BLaER1 treated with 17β-estradiol and CSF1 and Interleukin-3, amounts not matched to agents 10 nM and 100 nM (cell line): ENCODE results near the gene OXER1.

Experiments
- H3K27ac ChIP-seq, 11 experiments: shearing (Covaris generic); formaldehyde crosslinking; 2 replicates each; pipeline ENCODE4 v1.8.1; 2022
- H3K27me3 ChIP-seq, 11 experiments: shearing (Covaris generic); formaldehyde crosslinking; 2 replicates each; pipeline ENCODE4 v1.8.1; 2022
- H3K36me3 ChIP-seq, 11 experiments: shearing (Covaris generic); formaldehyde crosslinking; 2 replicates each; pipeline ENCODE4 v1.8.1; 2022
- H3K4me1 ChIP-seq, 10 experiments: shearing (Covaris generic); formaldehyde crosslinking; 2 replicates each; pipeline ENCODE4 v1.8.1; 2022
- H3K4me2 ChIP-seq, 11 experiments: shearing (Covaris generic); formaldehyde crosslinking; 2 replicates each; pipeline ENCODE4 v1.8.1; 2022
- H3K4me3 ChIP-seq, 10 experiments: shearing (Covaris generic); formaldehyde crosslinking; 2 replicates each; pipeline ENCODE4 v1.8.1; 2022
- H3K9ac ChIP-seq, 11 experiments: shearing (Covaris generic); formaldehyde crosslinking; 2 replicates each; pipeline ENCODE4 v1.8.1; 2022
- H3K9me3 ChIP-seq, 11 experiments: shearing (Covaris generic); formaldehyde crosslinking; replicated peaks in 1 of 11; 2 replicates each; pipeline ENCODE4 v1.8.1; 2022
- H4K20me1 ChIP-seq, 11 experiments: shearing (Covaris generic); formaldehyde crosslinking; 2 replicates each; pipeline ENCODE4 v1.8.1; 2022
- Cebpa-rat ChIP-seq, 11 experiments: shearing (Covaris generic); IDR thresholded peaks; 2 replicates each; pipeline ENCODE4 v1.8.1; 2022

Gene OXER1

DNA sequence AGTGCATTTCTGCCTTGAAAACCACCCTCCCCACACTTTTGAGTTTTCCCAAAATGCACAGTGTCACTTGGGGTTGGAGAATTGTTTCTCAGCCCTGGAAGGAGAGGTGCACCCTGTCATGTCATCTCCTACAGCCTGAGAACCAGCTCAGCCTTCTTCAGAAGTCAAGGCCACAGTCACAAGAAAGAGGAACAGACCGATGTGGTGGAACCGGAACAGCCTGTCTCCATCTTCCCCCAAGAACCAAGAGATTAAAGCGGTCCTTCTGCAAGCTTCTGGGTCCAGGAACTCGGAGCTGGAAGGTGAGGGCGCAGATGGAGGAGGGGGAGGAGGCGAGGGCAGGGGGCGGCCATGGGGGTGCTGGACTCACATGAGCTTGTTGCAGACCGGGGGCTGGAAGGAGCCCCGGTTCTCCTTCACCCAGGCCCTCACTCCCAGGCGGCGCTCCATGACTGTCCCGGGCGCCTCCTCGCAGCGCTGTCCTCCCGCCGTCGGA is 28.2 kb upstream of the OXER1 start:
- peak overlapping the region; percentile 78 to 96 (median 92) for H3K4me2 ChIP-seq

DNA sequence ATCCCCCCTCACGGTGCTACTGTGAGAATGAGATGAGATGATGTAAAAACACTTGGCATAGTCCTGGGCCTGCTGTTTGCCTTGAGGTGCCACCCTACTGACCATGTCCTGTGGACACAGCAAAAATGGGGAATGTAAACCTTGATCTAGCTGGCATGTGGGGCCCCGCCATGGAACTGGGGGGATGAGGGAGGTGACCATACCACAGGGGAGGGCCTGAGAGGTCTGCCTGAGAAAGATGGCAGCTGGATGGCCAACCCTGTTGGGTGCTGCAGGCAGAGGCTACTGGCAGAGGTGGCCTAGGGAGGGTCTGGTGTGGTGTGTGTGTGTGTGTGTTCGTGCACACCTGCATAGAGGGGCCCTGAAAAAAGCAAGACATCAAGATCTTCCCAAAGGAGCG is 27.7 kb upstream of the OXER1 start:
- Histone ChIP-seq H3K9ac (peak overlapping the region in 2 of 11 experiments; percentile 72 to 78; a peak in 2 of 22 replicates), H4K20me1 (peaks cover 0 to 4% (median 0%) of the 10 kb centered on the region in 11 experiments; a peak in 1 of 22 replicates), H3K27me3 (peaks cover 41 to 55% (median 49%) of the 10 kb centered on the region in 11 experiments), H3K36me3 (no peaks in the 10 kb centered on the region), H3K4me2 (peak overlapping the region; percentile 78 to 96 (median 92); a peak in 20 of 22 replicates), H3K27ac (peak overlapping the region in 1 of 11 experiments; percentile 76; a peak in 1 of 22 replicates), H3K9me3 (peaks cover 0 to 16% (median 0%) of the 10 kb centered on the region in 11 experiments; a peak in 4 of 22 replicates), H3K4me3 (peak overlapping the region in 7 of 10 experiments; percentile 50 to 71 (median 62); a peak in 9 of 20 replicates), H3K4me1 (peaks cover 26 to 46% (median 41%) of the 10 kb centered on the region in 10 experiments)
- no peak for TF ChIP-seq Cebpa-rat (IDR thresholded peaks at IDR 0.05)

More for the DNA sequence above, 28.2 kb upstream of the OXER1 start:
- peak overlapping the region; percentile 44 to 78 (median 72) for H3K9ac ChIP-seq
- peaks cover 0 to 16% (median 0%) of the 10 kb centered on the region in 11 experiments; a peak in 4 of 22 replicates for H3K9me3 ChIP-seq
- peak overlapping the region; percentile 50 to 71 (median 60) for H3K4me3 ChIP-seq
- H3K27ac ChIP-seq = peak overlapping the region in 9 of 11 experiments; percentile 35 to 76 (median 61); a peak in 18 of 22 replicates
- H4K20me1 ChIP-seq = peaks cover 0 to 4% (median 0%) of the 10 kb centered on the region in 11 experiments; a peak in 1 of 22 replicates
- TF ChIP-seq Cebpa-rat (IDR thresholded peaks at IDR 0.05) = no peak
- peaks cover 26 to 50% (median 45%) of the 10 kb centered on the region in 10 experiments for H3K4me1 ChIP-seq
- no peaks in the 10 kb centered on the region for H3K36me3 ChIP-seq
- H3K27me3 ChIP-seq = peaks cover 41 to 55% (median 49%) of the 10 kb centered on the region in 11 experiments

DNA sequence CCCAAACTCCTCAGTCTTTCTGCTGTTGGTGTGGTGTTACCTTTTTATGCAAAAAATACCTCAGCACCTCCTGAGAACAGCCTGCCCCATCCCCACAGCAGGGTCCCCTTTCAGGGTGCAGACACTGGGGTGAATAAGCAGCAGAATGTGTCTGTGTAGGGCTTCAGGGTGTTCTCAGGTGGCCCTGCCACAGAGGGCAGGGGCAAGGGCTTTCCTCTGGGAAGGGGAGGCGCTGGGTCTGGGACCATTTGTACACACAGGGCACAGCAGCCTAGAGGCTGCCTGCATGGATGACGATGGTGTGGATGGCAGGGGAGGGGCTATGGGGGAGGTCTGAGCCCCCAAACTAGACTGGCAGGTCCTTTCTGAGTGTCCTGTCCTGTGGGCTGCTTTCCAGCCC is 25.8 kb upstream of the OXER1 start:
- H3K4me3 ChIP-seq = no peak overlapping the region
- no peak for TF ChIP-seq Cebpa-rat (IDR thresholded peaks at IDR 0.05)
- peaks cover 0 to 16% (median 0%) of the 10 kb centered on the region in 11 experiments; a peak in 4 of 22 replicates for H3K9me3 ChIP-seq
- H3K4me1 ChIP-seq = peaks cover 21 to 33% (median 30%) of the 10 kb centered on the region in 10 experiments
- H3K9ac ChIP-seq = no peak overlapping the region
- no peak overlapping the region for H3K4me2 ChIP-seq
- H3K27ac ChIP-seq = no peak overlapping the region
- H3K27me3 ChIP-seq = peaks cover 39 to 52% (median 45%) of the 10 kb centered on the region in 11 experiments
- H4K20me1 ChIP-seq = peaks cover 0 to 4% (median 0%) of the 10 kb centered on the region in 11 experiments; a peak in 1 of 22 replicates
- H3K36me3 ChIP-seq = no peaks in the 10 kb centered on the region

DNA sequence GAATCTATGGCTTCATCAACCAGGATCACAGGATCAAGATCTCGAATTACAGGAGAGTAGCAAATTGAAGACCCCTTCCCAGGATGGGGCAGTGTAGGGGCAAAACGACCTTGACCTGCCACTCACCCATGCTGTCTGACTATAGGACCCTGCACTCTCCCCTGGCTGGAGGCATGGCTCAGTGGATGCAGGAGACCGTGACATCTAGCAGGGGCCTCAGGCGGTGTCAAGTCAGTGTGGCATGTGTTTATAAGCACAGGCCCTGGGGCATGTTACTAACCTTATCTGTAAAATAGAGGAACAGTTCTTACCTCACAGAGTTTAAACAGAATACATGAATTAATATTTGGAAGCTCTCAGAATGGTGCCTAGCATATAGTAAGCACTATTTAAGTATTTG is 24.9 kb upstream of the OXER1 start:
- H3K9me3 ChIP-seq = peaks cover 0 to 11% (median 0%) of the 10 kb centered on the region in 11 experiments; a peak in 4 of 22 replicates
- H3K27ac ChIP-seq = no peak overlapping the region
- peaks cover 0 to 4% (median 0%) of the 10 kb centered on the region in 11 experiments; a peak in 1 of 22 replicates for H4K20me1 ChIP-seq
- H3K9ac ChIP-seq = no peak overlapping the region
- H3K4me1 ChIP-seq = peaks cover 16 to 24% (median 23%) of the 10 kb centered on the region in 10 experiments
- no peak overlapping the region for H3K4me3 ChIP-seq
- no peaks in the 10 kb centered on the region for H3K36me3 ChIP-seq
- TF ChIP-seq Cebpa-rat (IDR thresholded peaks at IDR 0.05) = no peak
- no peak overlapping the region for H3K4me2 ChIP-seq
- peaks cover 31 to 43% (median 37%) of the 10 kb centered on the region in 11 experiments for H3K27me3 ChIP-seq

DNA sequence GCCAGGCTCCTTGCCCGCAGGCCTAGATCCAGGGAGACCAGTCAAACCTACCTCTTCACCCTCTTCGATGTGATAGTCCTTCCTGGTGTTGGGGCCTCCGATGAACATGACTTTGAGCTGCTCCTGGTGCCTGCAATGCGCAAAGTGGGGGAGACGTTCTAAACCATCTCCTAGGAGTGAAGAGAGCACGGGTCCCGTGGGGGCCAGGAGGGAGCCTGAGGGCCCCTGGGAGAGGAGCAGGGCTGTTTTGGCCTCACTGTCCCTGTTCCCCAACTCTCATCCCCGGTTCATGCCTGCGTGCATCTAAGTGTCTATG is 24.5 kb upstream of the OXER1 start:
- Histone ChIP-seq H3K4me1 (peaks cover 12 to 20% (median 19%) of the 10 kb centered on the region in 10 experiments), H4K20me1 (peaks cover 0 to 4% (median 0%) of the 10 kb centered on the region in 11 experiments; a peak in 1 of 22 replicates), H3K36me3 (no peaks in the 10 kb centered on the region), H3K9ac (no peak overlapping the region), H3K27me3 (peaks cover 26 to 38% (median 32%) of the 10 kb centered on the region in 11 experiments), H3K9me3 (peaks cover 0 to 11% (median 0%) of the 10 kb centered on the region in 11 experiments; a peak in 4 of 22 replicates), H3K4me3 (no peak overlapping the region), H3K27ac (no peak overlapping the region), H3K4me2 (no peak overlapping the region)
- TF ChIP-seq Cebpa-rat (IDR thresholded peaks at IDR 0.05) = no peak

DNA sequence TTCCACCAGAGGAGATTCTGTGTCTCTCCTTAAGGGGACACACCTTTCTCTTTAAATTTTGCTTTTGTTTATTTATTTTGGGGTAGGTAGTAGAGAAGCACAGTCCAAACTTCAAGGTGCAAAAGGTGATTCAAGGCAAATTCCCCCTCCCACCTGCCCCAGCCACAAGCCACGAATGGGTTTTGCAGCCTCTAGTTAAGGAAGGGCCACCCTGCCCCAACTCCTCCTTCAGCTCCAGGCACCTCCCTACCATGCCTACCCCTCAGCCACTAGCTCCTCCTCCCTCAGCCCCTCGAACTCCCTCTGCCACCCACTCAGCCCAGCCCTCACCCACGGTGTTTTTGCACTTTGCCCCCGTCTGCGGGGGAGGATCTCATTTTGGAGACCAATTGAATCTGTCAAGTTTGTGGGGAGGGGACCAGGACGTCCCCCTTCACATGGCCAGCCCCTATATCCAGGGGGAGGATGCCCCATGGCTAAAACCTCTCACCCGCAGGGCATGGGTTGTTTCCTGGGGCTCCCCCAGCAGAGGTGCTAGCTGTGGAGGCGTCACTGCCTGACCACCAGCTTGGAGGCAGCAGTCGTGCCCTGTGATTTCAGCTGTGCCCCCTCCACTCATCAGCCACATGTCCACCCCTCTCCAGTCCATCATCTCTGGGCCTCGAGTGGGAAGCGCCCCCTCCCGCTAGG is 24.0 kb upstream of the OXER1 start:
- H3K36me3 ChIP-seq = no peaks in the 10 kb centered on the region
- no peak for TF ChIP-seq Cebpa-rat (IDR thresholded peaks at IDR 0.05)
- peaks cover 21 to 33% (median 27%) of the 10 kb centered on the region in 11 experiments for H3K27me3 ChIP-seq
- H3K4me2 ChIP-seq = no peak overlapping the region
- peaks cover 0 to 11% (median 0%) of the 10 kb centered on the region in 11 experiments; a peak in 4 of 22 replicates for H3K9me3 ChIP-seq
- H3K4me3 ChIP-seq = no peak overlapping the region
- H4K20me1 ChIP-seq = no peaks in the 10 kb centered on the region; a peak in 1 of 22 replicates
- H3K27ac ChIP-seq = no peak overlapping the region
- H3K4me1 ChIP-seq = peaks cover 7 to 15% (median 14%) of the 10 kb centered on the region in 10 experiments
- no peak overlapping the region for H3K9ac ChIP-seq

DNA sequence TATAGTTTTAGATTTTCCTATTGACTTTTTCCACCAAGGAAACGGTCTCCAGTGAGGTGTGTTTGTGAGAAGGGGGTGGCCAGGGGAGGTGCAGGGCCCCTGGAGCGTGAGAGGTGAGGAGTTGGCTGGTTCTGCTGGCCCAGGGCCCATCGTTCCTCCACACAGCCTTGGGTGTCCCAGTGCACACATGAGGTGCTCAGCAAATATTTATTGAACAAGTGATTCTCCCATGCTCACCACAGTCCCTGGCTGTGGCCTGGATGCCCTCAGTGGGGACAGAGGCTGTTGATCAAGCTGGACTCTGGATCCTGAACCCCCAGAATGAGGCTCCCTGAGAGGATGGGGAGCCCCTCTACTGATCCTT is 23.5 kb upstream of the OXER1 start:
- Histone ChIP-seq H3K4me3 (no peak overlapping the region), H3K27me3 (peaks cover 16 to 28% (median 22%) of the 10 kb centered on the region in 11 experiments), H3K9ac (no peak overlapping the region), H3K27ac (no peak overlapping the region), H3K36me3 (no peaks in the 10 kb centered on the region), H4K20me1 (no peaks in the 10 kb centered on the region), H3K4me2 (no peak overlapping the region), H3K4me1 (peaks cover 2 to 10% (median 8%) of the 10 kb centered on the region in 10 experiments), H3K9me3 (peaks cover 0 to 11% (median 0%) of the 10 kb centered on the region in 11 experiments; a peak in 4 of 22 replicates)
- no peak for TF ChIP-seq Cebpa-rat (IDR thresholded peaks at IDR 0.05)

DNA sequence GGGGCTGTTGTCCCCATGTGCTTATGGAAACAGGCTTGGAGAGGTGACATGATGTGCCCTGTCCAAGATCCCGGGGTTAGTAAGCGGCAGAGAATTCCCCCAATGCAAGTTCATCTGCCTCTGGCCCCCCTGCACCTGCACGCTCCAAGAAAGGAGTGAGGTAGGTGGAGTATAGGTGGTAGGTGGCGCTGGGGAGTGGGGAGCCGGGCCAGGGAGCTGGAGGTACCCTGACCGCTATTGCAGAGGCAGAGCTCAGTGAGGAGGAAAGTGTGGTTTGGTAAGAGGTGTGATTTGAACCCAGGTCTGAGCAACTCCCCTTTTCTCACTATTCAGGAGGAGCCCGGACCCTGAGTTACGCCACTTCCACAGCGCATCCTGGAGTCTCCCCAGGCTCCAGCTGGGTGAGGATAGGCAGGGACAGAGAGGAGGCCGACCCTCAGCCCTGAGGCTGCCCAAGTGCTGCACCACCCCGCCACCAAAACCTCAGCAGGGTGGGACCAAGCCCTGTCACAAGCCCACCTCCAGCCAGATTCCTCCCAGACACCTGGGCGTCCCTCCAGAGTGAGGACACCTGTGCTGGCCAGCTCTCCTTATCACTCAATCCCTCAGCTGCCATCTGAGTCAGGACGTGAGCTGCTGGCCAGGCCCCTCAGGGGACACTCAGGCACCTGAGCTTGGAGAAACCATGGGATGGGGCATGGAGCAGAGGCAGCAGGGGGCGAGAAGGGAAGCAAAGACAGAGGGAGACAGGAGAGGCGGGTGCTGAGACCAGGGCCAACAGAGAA is 22.8 kb upstream of the OXER1 start:
- Histone ChIP-seq H3K27ac (no peak overlapping the region), H3K4me2 (no peak overlapping the region), H3K27me3 (peaks cover 9 to 22% (median 15%) of the 10 kb centered on the region in 11 experiments; a peak in 21 of 22 replicates), H4K20me1 (no peaks in the 10 kb centered on the region), H3K36me3 (no peaks in the 10 kb centered on the region), H3K4me1 (peaks cover 0 to 3% (median 3%) of the 10 kb centered on the region in 10 experiments; a peak in 15 of 20 replicates), H3K9me3 (peaks cover 0 to 9% (median 3%) of the 10 kb centered on the region in 11 experiments; a peak in 8 of 22 replicates), H3K9ac (no peak overlapping the region), H3K4me3 (no peak overlapping the region)
- TF ChIP-seq Cebpa-rat (IDR thresholded peaks at IDR 0.05) = no peak
